ENCODE results near the gene PDPN.

DNA sequence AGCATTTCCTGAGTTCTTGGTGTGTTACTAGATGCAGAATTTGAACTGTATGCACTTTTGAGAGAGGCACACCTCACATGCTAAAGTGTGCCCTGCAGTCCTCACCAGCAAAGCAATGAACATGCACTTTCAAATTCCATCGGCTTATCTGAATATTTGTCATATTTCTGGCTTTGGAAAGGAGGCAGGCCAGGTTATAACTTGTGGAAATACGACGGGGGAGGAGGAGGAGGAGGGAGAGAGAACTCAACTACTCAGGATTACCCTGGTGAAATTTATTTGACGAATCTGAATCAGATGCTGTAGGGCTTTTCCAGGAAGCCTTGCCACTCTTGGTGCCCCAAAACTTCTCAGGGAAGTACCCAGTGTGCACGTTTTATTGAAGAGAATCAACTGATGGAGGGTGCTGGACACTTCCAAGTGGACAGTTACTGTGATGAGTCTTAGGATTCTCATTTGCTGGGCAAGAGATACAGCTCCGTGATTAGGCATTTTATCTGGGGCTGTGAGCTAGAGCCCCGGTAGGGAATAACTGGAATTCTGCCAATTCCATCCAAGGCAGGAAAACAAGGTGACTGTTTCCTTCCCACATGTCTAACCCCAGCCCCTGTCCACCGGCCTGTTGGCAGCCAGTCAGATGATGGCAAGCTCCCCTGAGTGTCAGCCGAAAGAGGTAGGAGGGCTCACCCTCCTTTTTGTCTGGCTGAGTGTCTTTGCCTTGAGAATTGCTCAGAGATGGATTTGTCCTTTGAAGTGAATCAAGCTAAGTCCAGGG is 3.8 kb downstream of the PDPN start:
- TF ChIP-seq, protein P1, sequence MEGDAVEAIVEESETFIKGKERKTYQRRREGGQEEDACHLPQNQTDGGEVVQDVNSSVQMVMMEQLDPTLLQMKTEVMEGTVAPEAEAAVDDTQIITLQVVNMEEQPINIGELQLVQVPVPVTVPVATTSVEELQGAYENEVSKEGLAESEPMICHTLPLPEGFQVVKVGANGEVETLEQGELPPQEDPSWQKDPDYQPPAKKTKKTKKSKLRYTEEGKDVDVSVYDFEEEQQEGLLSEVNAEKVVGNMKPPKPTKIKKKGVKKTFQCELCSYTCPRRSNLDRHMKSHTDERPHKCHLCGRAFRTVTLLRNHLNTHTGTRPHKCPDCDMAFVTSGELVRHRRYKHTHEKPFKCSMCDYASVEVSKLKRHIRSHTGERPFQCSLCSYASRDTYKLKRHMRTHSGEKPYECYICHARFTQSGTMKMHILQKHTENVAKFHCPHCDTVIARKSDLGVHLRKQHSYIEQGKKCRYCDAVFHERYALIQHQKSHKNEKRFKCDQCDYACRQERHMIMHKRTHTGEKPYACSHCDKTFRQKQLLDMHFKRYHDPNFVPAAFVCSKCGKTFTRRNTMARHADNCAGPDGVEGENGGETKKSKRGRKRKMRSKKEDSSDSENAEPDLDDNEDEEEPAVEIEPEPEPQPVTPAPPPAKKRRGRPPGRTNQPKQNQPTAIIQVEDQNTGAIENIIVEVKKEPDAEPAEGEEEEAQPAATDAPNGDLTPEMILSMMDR (IDR thresholded peaks at IDR 0.05), result no peak
- TF ChIP-seq POLR2A (IDR thresholded peaks at IDR 0.05), result no peak
